HFFc6 (cell line): ENCODE results near the gene PJA2. TPM values are rescaled to one million over a fixed set of nuclear protein-coding genes. Genes with fewer than 3 reads are reported as not detected.

Experiments used
- DNase-seq: peaks from one replicate; pipeline ENCODE4 v3.0.0-alpha.2; 2018
- H3K27ac Mint-ChIP-seq: 2 replicates; pipeline ENCODE4 v1.8.0; 2020; ENCODE audit warnings: mild to moderate bottlenecking, mixed read lengths
- H3K27me3 Mint-ChIP-seq: 2 replicates; pipeline ENCODE4 v1.8.0; 2021; ENCODE audit warnings: mild to moderate bottlenecking, moderate library complexity, mixed read lengths; ENCODE audit not compliant: insufficient read depth
- H3K36me3 Mint-ChIP-seq: 2 replicates; pipeline ENCODE4 v1.8.0; 2021; ENCODE audit warnings: low read depth, mixed read lengths
- H3K4me1 Mint-ChIP-seq: 2 replicates; pipeline ENCODE4 v1.8.0; 2020; ENCODE audit warnings: low read depth, mixed read lengths
- H3K4me3 Mint-ChIP-seq: 2 replicates; pipeline ENCODE4 v1.8.0; 2020; ENCODE audit warnings: mild to moderate bottlenecking, moderate library complexity, mixed read lengths
- H3K9me3 Mint-ChIP-seq: 2 replicates; pipeline ENCODE4 v1.8.0; 2020; ENCODE audit warnings: mild to moderate bottlenecking, mixed read lengths
- total RNA-seq, 6 experiments: library from RNA; stranded (reverse); fragmentation: NEBNext Ultra II Directional; extraction: Animal tissue kit (Norgen Biotek cat#: 25700); gene quantifications; 2 replicates in 1 of 6; 3 replicates in 5 of 6; pipeline ENCODE4 v1.2.3, GENCODE V29; 2021
- TF ChIP-seq, protein P1 (sequence below): fragments of 200-600 bp; sonication (generic); IDR thresholded peaks from 2 replicates; pipeline ENCODE4 v1.5.0; 2021; ENCODE audit warnings: antibody characterized with exemption, mild to moderate bottlenecking

PJA2 gene
- total RNA-seq, 6 experiments from 2014 or later: 68.5 to 78.7 (median 76.1) TPM

DNA sequence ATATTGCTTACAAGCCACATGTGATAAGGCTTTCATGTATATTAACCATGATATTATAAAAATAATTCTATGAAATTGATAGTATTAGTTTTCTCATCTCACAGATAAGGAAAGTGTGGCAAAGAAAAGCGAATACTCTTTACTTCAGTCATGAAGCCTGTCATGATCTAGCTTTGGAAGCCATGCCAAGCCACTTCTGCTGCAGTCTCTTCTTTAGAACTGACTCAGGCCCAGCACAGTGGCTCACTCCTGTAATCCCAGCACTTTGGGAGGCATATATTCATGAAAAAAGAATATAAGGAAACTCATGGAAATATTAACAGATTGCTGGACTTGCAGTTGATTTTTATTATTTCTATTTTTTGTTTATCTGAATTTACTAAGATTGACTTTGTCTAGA is 42.9 kb upstream of the PJA2 start:
- no peak overlapping the region for H3K27ac Mint-ChIP-seq
- no peaks in the 10 kb centered on the region for H3K36me3 Mint-ChIP-seq
- DNase-seq: no peak
- H3K27me3 Mint-ChIP-seq: no peaks in the 10 kb centered on the region; the same call in 1 of the 2 replicates
- TF ChIP-seq, protein P1, sequence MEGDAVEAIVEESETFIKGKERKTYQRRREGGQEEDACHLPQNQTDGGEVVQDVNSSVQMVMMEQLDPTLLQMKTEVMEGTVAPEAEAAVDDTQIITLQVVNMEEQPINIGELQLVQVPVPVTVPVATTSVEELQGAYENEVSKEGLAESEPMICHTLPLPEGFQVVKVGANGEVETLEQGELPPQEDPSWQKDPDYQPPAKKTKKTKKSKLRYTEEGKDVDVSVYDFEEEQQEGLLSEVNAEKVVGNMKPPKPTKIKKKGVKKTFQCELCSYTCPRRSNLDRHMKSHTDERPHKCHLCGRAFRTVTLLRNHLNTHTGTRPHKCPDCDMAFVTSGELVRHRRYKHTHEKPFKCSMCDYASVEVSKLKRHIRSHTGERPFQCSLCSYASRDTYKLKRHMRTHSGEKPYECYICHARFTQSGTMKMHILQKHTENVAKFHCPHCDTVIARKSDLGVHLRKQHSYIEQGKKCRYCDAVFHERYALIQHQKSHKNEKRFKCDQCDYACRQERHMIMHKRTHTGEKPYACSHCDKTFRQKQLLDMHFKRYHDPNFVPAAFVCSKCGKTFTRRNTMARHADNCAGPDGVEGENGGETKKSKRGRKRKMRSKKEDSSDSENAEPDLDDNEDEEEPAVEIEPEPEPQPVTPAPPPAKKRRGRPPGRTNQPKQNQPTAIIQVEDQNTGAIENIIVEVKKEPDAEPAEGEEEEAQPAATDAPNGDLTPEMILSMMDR: no peak
- no peak overlapping the region for H3K4me3 Mint-ChIP-seq
- H3K4me1 Mint-ChIP-seq: peaks cover 23% of the 10 kb centered on the region
- H3K9me3 Mint-ChIP-seq: no peaks in the 10 kb centered on the region

DNA sequence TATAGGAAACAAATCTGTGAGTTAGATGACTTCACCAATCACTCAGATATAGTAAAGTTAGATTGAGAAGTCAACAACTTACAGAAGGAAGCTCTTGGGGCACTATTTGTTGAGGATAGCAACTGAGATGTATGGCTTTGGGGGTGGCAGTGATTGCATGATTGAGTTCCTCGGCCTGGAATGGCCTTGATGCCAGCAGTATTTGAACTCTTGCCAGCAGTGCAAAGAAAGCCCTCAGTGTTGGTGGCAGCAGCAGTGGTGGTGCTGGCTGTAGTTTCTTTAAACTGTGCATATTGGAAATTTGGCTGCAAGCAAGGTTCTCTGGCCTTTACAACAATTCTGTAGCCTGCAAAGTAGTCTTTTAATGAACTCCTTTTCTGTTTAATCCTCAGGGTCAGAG is 41.4 kb upstream of the PJA2 start:
- H3K9me3 Mint-ChIP-seq: no peaks in the 10 kb centered on the region
- no peaks in the 10 kb centered on the region for H3K36me3 Mint-ChIP-seq
- H3K27ac Mint-ChIP-seq: no peak overlapping the region
- H3K27me3 Mint-ChIP-seq: no peaks in the 10 kb centered on the region
- no peak for DNase-seq
- TF ChIP-seq, protein P1: no peak
- no peak overlapping the region for H3K4me3 Mint-ChIP-seq
- H3K4me1 Mint-ChIP-seq: peaks cover 22% of the 10 kb centered on the region

DNA sequence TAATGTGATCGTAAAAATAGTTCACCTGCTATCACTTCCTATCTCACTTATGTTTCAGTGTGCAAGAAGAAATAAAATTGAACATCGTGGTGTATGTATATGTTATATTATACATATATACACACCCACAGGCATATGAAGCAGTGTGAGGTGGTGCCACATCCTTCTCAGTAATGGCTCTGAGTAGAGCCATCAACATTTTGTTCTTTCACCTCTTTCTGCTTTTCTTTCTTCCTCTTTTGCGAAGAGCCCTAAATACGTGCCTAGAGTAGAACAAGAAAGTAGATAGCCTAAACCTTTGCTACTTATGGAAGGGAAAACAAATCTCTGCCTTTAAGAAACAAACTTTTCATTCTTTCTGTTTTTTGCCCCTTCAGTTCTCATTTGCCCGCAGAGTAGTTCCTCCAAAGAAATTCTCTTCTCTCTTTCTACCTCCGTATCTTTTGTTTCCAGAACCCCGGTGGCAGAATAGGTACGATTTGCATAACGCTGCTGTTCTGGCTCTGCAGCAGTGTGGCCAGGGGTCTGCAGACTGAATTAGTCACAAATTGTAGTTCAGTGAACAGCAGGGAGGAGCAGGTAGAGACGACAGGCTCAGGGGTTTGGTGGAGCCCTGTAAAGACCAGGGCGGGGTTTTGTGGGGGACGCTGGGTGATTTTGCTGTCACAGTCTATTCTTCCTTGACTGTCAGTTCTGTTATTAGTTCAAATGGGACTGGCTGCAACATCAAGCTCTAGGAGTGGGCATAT is 40.5 kb upstream of the PJA2 start:
- H3K27ac Mint-ChIP-seq: no peak overlapping the region
- no peak overlapping the region for H3K4me3 Mint-ChIP-seq
- peaks cover 14% of the 10 kb centered on the region for H3K4me1 Mint-ChIP-seq
- no peak for DNase-seq
- no peaks in the 10 kb centered on the region for H3K9me3 Mint-ChIP-seq
- TF ChIP-seq, protein P1: no peak
- H3K36me3 Mint-ChIP-seq: no peaks in the 10 kb centered on the region
- H3K27me3 Mint-ChIP-seq: no peaks in the 10 kb centered on the region

DNA sequence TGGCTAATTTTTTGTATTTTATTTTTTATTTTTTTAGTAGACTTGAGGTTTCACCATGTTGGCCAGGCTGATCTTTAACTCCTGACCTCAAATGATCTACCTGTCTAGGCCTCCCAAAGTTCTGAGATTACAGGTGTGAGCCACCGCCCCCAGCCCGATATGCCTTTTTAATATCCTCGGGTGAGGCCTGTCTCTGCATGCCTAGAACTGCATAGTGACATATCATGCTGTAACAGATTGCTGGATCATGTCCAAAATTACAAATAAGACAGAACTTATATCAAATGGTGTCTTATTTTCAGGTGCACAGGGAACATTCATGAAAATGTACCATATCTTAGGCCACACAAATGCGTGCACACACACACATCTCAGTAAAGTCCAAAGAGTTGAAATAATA is 39.1 kb upstream of the PJA2 start:
- H3K27me3 Mint-ChIP-seq: no peaks in the 10 kb centered on the region
- no peak overlapping the region for H3K27ac Mint-ChIP-seq
- H3K36me3 Mint-ChIP-seq: no peaks in the 10 kb centered on the region
- no peak for DNase-seq
- TF ChIP-seq, protein P1: no peak
- H3K4me3 Mint-ChIP-seq: no peak overlapping the region
- H3K4me1 Mint-ChIP-seq: peaks cover 8% of the 10 kb centered on the region
- H3K9me3 Mint-ChIP-seq: no peaks in the 10 kb centered on the region; the same call in 1 of the 2 replicates

DNA sequence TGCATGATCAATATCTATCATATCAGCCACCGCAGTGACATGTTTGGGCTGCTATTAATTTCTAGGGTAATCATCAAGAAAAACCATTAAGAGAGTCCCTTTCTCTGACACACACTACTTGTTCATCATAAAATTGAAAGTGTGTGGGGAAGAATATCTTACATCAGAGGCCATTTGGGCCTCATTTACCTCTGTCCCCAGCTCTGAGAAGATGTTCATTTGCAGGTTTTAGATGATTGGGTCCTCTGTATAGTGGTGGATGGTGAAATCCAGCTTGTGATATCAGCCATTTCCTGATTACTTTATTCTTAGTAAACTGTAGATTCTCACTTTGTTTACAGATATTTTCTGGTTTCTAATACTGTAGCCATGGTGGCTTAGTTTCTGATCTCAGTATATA is 29.8 kb upstream of the PJA2 start:
- Mint-ChIP-seq H3K27me3 (peaks cover 2% of the 10 kb centered on the region; the same call in 1 of the 2 replicates), H3K4me3 (no peak overlapping the region), H3K36me3 (no peaks in the 10 kb centered on the region), H3K4me1 (no peaks in the 10 kb centered on the region), H3K9me3 (no peaks in the 10 kb centered on the region), H3K27ac (no peak overlapping the region)
- TF ChIP-seq, protein P1: no peak
- no peak for DNase-seq
